Effector memory CD4-positive, alpha-beta T cell (primary cell): Measurements from ENCODE around the gene ZC3H11A.

Source experiments
- DNase-seq, 3 donors: peaks; one replicate each; pipeline ENCODE4 v3.0.0-alpha.2; 2020
- H3K27ac ChIP-seq: 2 replicates; pipeline ENCODE4 v1.7.0; 2013; ENCODE audit warnings: mild to moderate bottlenecking, low read length, moderate library complexity; ENCODE audit not compliant: insufficient read depth, poor library complexity, severe bottlenecking
- H3K27me3 ChIP-seq: replicated peaks from 2 replicates; pipeline ENCODE4 v1.7.0; 2013; ENCODE audit warnings: mild to moderate bottlenecking, low read length; ENCODE audit not compliant: insufficient read depth, control insufficient read depth, poor library complexity, severe bottlenecking
- H3K36me3 ChIP-seq: 2 replicates; pipeline ENCODE4 v1.7.0; 2013; ENCODE audit warnings: mild to moderate bottlenecking, low read length, moderate library complexity; ENCODE audit not compliant: control insufficient read depth, insufficient read depth
- H3K4me1 ChIP-seq: 2 replicates; pipeline ENCODE4 v1.7.0; 2013; ENCODE audit warnings: low read length, mild to moderate bottlenecking; ENCODE audit not compliant: control insufficient read depth, insufficient read depth, poor library complexity, severe bottlenecking
- H3K4me3 ChIP-seq: 2 replicates; pipeline ENCODE4 v1.7.0; 2013; ENCODE audit warnings: low read length, low read depth, mild to moderate bottlenecking; ENCODE audit not compliant: insufficient read depth, poor library complexity, severe bottlenecking
- H3K9me3 ChIP-seq: 2 replicates; pipeline ENCODE4 v1.7.0; 2013; ENCODE audit warnings: mild to moderate bottlenecking, low read length, moderate library complexity; ENCODE audit not compliant: control insufficient read depth

Gene ZC3H11A

GRCh38 chr1:203799157-203799556, 3.7 kb downstream of the ZC3H11A start:
- Histone ChIP-seq H3K4me3 (no peak overlapping the region), H3K4me1 (peaks cover 12% of the 10 kb centered on the region), H3K27me3 (no peaks in the 10 kb centered on the region), H3K9me3 (no peaks in the 10 kb centered on the region), H3K27ac (no peak overlapping the region), H3K36me3 (peaks cover 14% of the 10 kb centered on the region)
- DNase-seq: no peak

DNA sequence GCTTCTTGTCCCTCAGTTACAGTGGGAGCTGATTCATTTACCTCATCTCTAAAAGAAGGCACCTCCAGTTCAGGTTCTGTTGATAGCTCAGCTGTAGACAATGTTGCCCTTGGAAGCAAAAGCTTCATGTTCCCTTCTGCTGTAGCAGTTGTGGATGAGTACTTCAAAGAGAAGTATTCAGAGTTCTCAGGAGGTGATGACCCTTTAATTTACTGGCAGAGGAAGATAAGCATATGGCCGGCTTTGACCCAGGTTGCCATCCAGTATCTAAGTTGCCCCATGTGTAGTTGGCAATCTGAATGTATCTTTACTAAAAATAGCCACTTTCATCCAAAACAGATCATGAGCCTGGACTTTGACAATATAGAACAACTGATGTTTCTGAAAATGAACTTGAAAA, 4.5 kb downstream of the ZC3H11A start:
- Histone ChIP-seq H3K4me1 (peaks cover 9% of the 10 kb centered on the region), H3K27ac (no peak overlapping the region), H3K9me3 (no peaks in the 10 kb centered on the region), H3K36me3 (peaks cover 16% of the 10 kb centered on the region), H3K4me3 (no peak overlapping the region), H3K27me3 (no peaks in the 10 kb centered on the region)
- no peak for DNase-seq

GRCh38 chr1:203805689-203806088, 10.3 kb downstream of the ZC3H11A start:
- peaks cover 26% of the 10 kb centered on the region for H3K36me3 ChIP-seq

GRCh38 chr1:203807196-203807595, 11.8 kb downstream of the ZC3H11A start:
- Histone ChIP-seq H3K27ac (no peak overlapping the region), H3K4me1 (no peaks in the 10 kb centered on the region), H3K27me3 (no peaks in the 10 kb centered on the region), H3K9me3 (no peaks in the 10 kb centered on the region), H3K4me3 (no peak overlapping the region), H3K36me3 (peaks cover 26% of the 10 kb centered on the region)
- DNase-seq: no peak

More at GRCh38 chr1:203805689-203806088, 10.3 kb downstream of the ZC3H11A start:
- Histone ChIP-seq H3K4me3 (no peak overlapping the region), H3K9me3 (no peaks in the 10 kb centered on the region), H3K27me3 (no peaks in the 10 kb centered on the region), H3K27ac (no peak overlapping the region), H3K4me1 (no peaks in the 10 kb centered on the region)
- no peak for DNase-seq

DNA sequence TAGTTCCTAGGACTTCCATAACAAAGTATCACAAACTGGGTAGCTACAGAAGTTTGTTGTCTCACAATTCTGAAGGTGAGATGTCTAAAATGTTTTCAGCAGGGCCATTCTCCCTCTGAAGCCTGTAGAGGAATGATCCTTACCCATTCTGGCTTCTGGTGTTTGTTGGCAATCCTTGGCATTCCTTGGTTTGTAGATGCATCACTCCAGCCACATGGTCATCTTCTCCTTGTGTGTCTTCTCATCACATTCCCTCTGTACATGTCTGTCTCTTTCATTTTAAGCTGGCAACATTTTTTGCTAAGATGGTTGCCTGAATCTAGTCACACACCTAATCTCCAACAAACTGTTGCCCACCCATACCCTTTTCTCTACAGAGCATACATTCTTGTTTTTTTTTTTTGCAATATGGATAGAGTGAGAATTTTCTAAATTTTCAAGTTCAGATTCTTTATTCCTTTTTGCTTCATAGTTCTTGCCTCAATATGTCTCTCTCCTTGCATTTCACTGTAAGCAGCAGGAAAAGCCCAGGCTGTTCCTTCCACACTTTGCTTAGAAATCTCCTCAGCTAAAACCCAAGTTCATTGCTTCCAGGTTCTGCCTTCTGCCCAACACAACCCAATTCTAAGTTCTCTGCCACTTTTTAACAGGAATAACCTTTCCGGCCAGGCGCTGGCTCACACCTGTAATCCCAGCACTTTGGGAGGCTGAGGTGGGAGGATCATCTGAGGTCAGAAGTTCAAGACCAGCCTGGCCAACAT, 18.3 kb downstream of the ZC3H11A start:
- Histone ChIP-seq H3K9me3 (no peaks in the 10 kb centered on the region), H3K4me1 (no peaks in the 10 kb centered on the region), H3K36me3 (peaks cover 22% of the 10 kb centered on the region), H3K27me3 (no peaks in the 10 kb centered on the region), H3K4me3 (no peak overlapping the region), H3K27ac (no peak overlapping the region)
- no peak for DNase-seq

GRCh38 chr1:203818399-203818798, 23.0 kb downstream of the ZC3H11A start:
- Histone ChIP-seq H3K4me1 (no peaks in the 10 kb centered on the region), H3K27ac (no peak overlapping the region), H3K4me3 (no peak overlapping the region), H3K27me3 (no peaks in the 10 kb centered on the region), H3K9me3 (no peaks in the 10 kb centered on the region), H3K36me3 (peaks cover 63% of the 10 kb centered on the region)
- DNase-seq: no peak

GRCh38 chr1:203823306-203823705, 27.9 kb downstream of the ZC3H11A start:
- Histone ChIP-seq H3K4me3 (no peak overlapping the region), H3K4me1 (no peaks in the 10 kb centered on the region), H3K27me3 (no peaks in the 10 kb centered on the region), H3K9me3 (no peaks in the 10 kb centered on the region), H3K27ac (no peak overlapping the region), H3K36me3 (peaks cover 62% of the 10 kb centered on the region)
- DNase-seq: no peak

DNA sequence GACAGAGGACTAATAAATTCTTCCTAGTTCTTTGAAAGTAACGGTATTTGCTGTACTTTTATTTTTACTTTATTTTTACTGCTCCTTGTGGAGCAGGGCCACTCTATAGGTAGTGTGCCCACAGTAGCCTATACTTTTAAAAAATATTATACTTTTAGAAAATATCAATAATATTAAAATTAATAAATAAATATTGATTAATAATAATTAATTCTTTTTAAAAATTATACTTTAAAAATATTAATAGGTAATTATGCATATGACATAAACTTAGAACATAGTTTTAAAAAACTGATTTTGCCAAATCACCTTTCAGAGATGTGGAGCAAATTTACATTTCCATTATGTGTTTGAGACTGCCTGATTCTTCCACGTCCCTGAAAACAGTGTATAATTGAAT, 30.8 kb downstream of the ZC3H11A start:
- no peaks in the 10 kb centered on the region for H3K4me1 ChIP-seq
- no peak for DNase-seq
- no peak overlapping the region for H3K4me3 ChIP-seq
- H3K36me3 ChIP-seq: peaks cover 61% of the 10 kb centered on the region
- no peaks in the 10 kb centered on the region for H3K9me3 ChIP-seq
- no peaks in the 10 kb centered on the region for H3K27me3 ChIP-seq
- no peak overlapping the region for H3K27ac ChIP-seq

GRCh38 chr1:203828002-203828401, 32.6 kb downstream of the ZC3H11A start:
- Histone ChIP-seq H3K36me3 (peaks cover 60% of the 10 kb centered on the region), H3K4me3 (no peak overlapping the region), H3K4me1 (no peaks in the 10 kb centered on the region), H3K27ac (no peak overlapping the region), H3K9me3 (no peaks in the 10 kb centered on the region), H3K27me3 (no peaks in the 10 kb centered on the region)
- no peak for DNase-seq

- no peaks in the 10 kb centered on the region for H3K27me3 ChIP-seq
- DNase-seq: no peak
- H3K4me1 ChIP-seq: no peaks in the 10 kb centered on the region
- H3K4me3 ChIP-seq: no peak overlapping the region
- H3K27ac ChIP-seq: no peak overlapping the region
- H3K9me3 ChIP-seq: no peaks in the 10 kb centered on the region
- H3K36me3 ChIP-seq: peaks cover 57% of the 10 kb centered on the region
These were observed 33.1 kb downstream of the ZC3H11A start for GRCh38 chr1:203828503-203828902.
